Lower leg skin (tissue), 4 donors: ENCODE data around the gene RENBP. TPM values are rescaled to one million over a fixed set of nuclear protein-coding genes. Genes with fewer than 3 reads are reported as not detected.

ENCODE experiments used
- DNase-seq, 2 donors: peaks; one replicate each; pipeline ENCODE4 v3.0.0-alpha.2; 2019; ENCODE audit warnings: low spot score in 2 of 2
- H3K4me3 ChIP-seq: fragments of 200-600 bp; sonication (generic); 2 replicates; pipeline ENCODE4 v1.5.1; 2017; ENCODE audit warnings: mild to moderate bottlenecking, low read depth; ENCODE audit not compliant: poor library complexity, severe bottlenecking
- CTCF ChIP-seq, 3 donors: fragments of 450-650 bp; IDR thresholded peaks; one replicate each; pipeline ENCODE4 v1.5.1; 2016; ENCODE audit warnings: antibody characterized with exemption in 3 of 3, mild to moderate bottlenecking in 3 of 3, moderate library complexity in 2 of 3
- POLR2A ChIP-seq, 2 donors: fragments of 450-650 bp; IDR thresholded peaks; one replicate each; pipeline ENCODE4 v1.6.1; 2016 to 2017; ENCODE audit warnings: antibody characterized with exemption in 2 of 2, mild to moderate bottlenecking in 1 of 2, moderate library complexity in 1 of 2
- WGBS, 2 donors: methylation state at CpG; one replicate each; pipeline ENCODE4 v1.1.5; 2018; 5-methylcytosine and 5-hydroxymethylcytosine counted together
- intact Hi-C: fragments of 100-400 bp; cut with DNase I; formaldehyde crosslinking; loops from one replicate; pipeline ENCODE4 v1.15.0; 2023; ENCODE audit warnings: low total_unique reads
- total RNA-seq, 4 donors: library from RNA; depleted of rRNA; stranded (reverse); fragments of >200 nt; gene quantifications; one replicate each; pipeline ENCODE4 v1.1.0, GENCODE V29; 2016

Gene RENBP
- total RNA-seq, 4 donors from 2014 or later, result 0.76 to 11.8 (median 4.2) TPM

DNA sequence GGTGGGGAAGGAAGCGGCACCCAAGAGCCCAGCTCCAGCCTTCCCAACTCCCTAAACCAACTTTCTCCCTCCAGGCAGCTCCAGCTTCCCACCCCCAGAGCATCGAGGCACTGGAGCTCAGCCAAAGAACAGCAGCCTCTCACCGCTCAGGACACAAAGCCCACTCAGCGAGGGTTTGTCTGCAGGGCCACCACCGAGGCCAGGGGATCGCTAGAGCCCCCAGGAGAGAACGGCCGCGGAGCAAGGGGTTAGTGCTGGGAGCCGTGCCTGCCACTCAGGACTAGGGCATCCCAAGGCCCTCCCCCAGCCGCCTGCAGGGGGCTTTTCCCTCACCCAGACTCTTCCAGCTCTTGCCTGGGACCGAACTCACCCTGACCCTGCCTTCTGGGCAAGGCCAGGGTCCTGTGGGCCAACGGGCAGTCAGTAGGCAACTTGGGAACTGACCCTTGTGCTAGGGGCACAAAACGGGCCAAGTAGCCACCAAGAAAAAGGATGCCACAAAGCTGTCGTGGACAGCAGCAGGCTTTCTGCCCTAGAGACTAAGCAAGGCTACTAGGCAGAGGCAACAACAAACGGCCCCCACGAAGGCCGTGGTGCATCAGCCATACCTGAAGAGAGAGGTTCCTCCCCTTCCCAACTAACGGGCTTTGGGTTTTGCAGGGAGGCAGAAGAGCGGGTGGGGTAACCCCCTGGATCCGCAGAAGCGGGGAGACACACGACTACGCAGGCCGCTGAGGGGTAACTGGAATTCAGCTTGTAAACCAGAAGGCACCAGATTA, 24.9 kb upstream of the RENBP start:
- TF ChIP-seq CTCF (IDR thresholded peaks at IDR 0.05) (no peak), POLR2A (IDR thresholded peaks at IDR 0.05) (no peak)

DNA sequence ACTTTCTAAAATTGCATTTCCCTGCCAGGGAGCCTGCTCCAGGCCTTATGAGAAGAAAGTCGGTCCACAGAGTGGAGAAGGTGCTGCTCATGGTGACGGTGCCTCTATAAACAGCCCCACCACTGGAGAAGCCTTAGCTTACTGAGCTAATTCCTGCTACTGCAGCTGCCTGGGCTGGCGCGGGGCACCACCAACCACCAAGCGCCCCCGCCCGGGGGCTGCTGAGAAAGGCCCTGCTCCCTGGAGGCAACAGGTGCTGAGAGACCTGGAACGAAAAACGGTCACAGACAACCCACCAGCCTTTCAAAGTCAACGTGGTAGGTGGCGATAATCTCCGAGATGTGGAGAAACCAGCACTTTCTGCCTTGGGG, 24.3 kb upstream of the RENBP start:
- TF ChIP-seq CTCF (IDR thresholded peaks at IDR 0.05) (no peak), POLR2A (IDR thresholded peaks at IDR 0.05) (no peak)
- WGBS, 2 donors, result 45% methylated on average over 8 of the region's 12 CpGs; no CpG with 5 or more reads in 1 of the 2 donors
- intact Hi-C loops, result no loop called here
- no peak for DNase-seq
- H3K4me3 ChIP-seq, result no peak overlapping the region

More for the DNA sequence above, 24.9 kb upstream of the RENBP start:
- intact Hi-C loops, result no loop called here
- WGBS, 2 donors, result 7 to 37% methylated on average over 6 to 25 of the region's 25 CpGs
- no peak for DNase-seq
- H3K4me3 ChIP-seq, result no peak overlapping the region

DNA sequence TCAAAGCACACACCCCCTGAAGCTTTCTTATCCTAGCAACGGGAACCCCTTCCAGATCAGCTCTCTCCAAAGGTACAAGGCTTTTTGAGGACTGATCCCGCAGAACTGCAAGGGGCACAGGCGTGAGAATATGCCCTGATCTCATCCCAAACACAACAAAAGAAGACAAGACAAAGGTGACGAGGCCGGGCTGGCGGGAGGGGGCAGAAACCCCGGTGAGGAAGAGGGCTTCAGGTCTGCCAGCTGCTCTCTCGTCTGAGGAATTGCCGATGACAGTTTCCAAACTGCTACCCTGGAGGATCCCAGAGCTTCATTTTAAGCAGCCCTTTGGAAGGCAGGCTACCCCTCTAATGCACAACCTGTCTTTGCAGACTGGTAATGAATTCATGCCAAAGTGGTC, 23.8 kb upstream of the RENBP start:
- intact Hi-C loops, result no loop called here
- no peak for DNase-seq
- TF ChIP-seq POLR2A (IDR thresholded peaks at IDR 0.05) (no peak), CTCF (IDR thresholded peaks at IDR 0.05) (no peak)
- 63 to 74% methylated on average over 9 of the region's 9 CpGs for WGBS, 2 donors
- no peak overlapping the region for H3K4me3 ChIP-seq

GRCh38 chrX:153967536-153968224, 23.2 kb upstream of the RENBP start:
- no peak for DNase-seq
- TF ChIP-seq POLR2A (IDR thresholded peaks at IDR 0.05) (no peak), CTCF (IDR thresholded peaks at IDR 0.05) (no peak)
- whole genome bisulfite sequencing, 2 donors, result 66 to 74% methylated on average over 16 of the region's 16 CpGs
- intact Hi-C loops, result no loop called here
- H3K4me3 ChIP-seq, result no peak overlapping the region

- H3K4me3 ChIP-seq, result no peak overlapping the region
- intact Hi-C loops, result no loop called here
- TF ChIP-seq CTCF (IDR thresholded peaks at IDR 0.05) (no peak), POLR2A (IDR thresholded peaks at IDR 0.05) (no peak)
- no peak for DNase-seq
- 71 to 76% methylated on average over 3 to 14 of the region's 14 CpGs for WGBS, 2 donors
These were observed 22.5 kb upstream of the RENBP start for GRCh38 chrX:153966841-153967535.
